KOPT-K1 (cell line): Measurements from ENCODE around the gene SH3GLB1.

ENCODE experiments used
- H3K27ac ChIP-seq: fragments of 200-600 bp; sonication (generic); 2 replicates; pipeline ENCODE4 v1.5.1; 2016; ENCODE audit warnings: antibody characterized with exemption, mild to moderate bottlenecking, low read depth, low read length; ENCODE audit not compliant: poor library complexity, severe bottlenecking
- H3K36me3 ChIP-seq: fragments of 200-600 bp; sonication (generic); 2 replicates; pipeline ENCODE4 v1.5.1; 2017; ENCODE audit warnings: antibody characterized with exemption, mild to moderate bottlenecking, low read length, moderate library complexity; ENCODE audit not compliant: insufficient read depth
- H3K9me3 ChIP-seq: fragments of 200-600 bp; sonication (generic); 2 replicates; pipeline ENCODE4 v1.5.1; 2017; ENCODE audit warnings: antibody characterized with exemption, low read length, mild to moderate bottlenecking; ENCODE audit not compliant: insufficient read depth, poor library complexity, severe bottlenecking

Gene SH3GLB1

DNA sequence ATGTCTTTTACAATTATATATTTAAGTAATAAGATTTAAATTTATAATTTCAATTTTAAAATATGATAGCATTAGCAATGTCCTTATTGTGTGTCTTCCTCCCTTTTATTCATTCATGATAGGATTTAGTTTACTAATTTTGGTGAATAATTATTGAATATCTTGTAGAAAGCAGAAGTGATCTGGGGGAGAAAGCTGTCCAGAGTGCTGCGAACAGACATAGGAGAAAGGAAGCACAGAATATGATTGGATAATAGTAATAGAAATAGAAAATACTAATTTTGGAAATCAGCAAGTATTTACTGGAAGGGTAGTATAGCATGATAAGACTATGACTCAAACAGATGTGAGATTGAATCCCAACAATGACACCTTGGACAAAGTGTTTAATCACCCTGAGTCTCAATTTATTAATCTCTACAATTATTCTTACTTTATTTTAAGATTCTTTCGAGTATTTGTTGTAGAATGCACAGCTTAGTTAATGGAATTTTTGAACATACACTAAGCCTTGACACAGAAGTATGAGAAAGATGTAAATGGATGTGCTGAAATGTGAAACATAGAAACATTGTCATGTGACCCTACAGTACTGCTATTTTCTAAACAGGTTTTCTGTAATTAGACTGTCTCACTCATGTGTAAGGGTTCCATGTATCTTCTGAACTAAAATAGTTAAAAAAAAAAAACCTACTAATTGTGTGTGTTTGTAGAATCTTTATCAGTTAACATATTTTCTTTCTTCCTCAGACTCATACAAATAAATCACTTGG lies 7.9 kb downstream of the SH3GLB1 start:
- Histone ChIP-seq H3K27ac (no peak overlapping the region), H3K36me3 (peaks cover 17% of the 10 kb centered on the region), H3K9me3 (no peaks in the 10 kb centered on the region)

DNA sequence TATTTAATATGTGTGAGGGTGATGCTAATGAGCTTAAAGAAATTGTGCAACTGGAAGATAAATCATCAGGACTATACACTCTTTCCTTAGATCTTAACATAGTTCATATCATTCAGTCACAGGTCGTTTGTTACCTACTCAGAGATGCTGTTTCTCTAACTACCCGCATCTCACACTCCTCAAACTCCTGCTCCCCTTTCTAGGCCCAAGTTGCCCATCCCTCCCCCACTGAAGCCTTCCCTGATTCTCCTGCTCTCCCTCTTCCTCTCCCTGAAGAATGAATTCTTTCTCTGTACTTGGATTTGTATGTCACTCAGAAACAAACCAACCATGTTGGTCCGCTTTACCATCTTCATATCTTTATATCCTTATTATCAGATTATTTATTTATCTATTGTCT lies 9.1 kb downstream of the SH3GLB1 start:
- H3K9me3 ChIP-seq, result no peaks in the 10 kb centered on the region
- peaks cover 29% of the 10 kb centered on the region for H3K36me3 ChIP-seq
- no peak overlapping the region for H3K27ac ChIP-seq

DNA sequence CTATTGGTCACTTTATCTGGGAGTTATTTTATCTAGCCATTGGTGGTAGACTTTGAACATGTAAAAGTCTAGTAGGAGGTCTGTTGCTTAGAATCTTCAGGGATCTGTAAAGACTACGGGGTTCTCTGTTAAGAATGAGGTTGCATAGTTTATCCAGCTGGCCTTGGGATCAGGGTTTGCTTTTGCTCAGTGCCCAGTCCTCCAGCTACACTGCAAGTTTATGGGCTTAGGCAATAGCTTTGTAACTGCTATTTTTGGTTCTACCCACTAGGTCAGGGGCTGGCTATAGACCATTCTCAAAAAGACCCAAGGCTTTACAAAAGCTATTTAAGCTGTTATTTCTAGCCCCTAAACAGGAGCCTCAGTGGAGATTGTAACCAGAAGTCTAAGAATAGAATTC lies 9.8 kb downstream of the SH3GLB1 start:
- Histone ChIP-seq H3K27ac (no peak overlapping the region), H3K9me3 (no peaks in the 10 kb centered on the region), H3K36me3 (peaks cover 36% of the 10 kb centered on the region)

DNA sequence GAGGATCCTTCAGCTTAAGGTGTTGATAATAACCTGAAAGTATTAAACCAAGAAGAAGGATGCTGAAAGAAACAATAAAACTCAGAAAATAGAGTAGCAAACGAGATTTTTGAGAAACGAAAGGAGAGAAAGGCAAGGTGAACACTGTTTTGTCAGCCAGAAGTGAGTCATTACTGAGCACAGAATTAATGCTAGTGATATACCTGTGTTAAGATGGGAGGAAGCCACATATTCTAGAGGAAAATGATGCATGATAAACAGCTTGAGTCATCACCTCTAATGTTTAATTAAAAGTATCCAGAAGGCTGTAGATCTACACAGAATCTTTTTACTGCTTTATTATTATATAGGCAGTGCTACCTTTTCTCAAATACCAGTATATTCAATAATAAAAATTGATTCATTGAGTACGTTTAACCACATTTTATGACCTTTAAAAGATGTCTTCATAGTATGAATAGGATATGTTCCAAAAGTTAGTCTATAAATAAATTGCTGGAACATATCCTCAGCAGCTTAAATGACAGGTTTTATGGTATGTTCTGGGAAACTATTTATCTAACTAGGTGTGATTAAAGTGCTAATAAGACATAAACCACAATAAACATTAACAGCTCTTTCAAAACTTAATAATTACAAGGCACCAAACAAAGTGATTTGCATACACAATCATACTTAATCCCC lies 10.3 kb downstream of the SH3GLB1 start:
- Histone ChIP-seq H3K9me3 (no peaks in the 10 kb centered on the region), H3K27ac (no peak overlapping the region), H3K36me3 (peaks cover 41% of the 10 kb centered on the region)

DNA sequence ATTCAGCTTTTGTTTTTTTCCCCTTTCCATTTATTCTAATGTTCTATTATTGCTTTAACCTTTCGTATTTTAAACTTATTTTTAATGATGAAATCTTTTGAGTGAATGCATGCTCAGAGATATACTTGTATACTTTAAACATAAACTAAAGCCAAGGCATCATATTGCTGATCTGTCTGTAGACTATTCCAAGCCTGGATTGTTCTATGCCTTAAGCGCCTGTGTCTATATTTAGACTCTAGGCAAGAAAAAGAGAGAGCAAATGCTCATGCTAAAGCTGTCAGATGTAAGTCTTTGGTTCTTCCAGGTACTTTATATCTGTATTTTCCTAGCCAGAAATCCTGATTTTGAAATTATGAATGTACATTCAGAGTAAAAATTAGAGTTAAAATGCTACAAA lies 14.4 kb downstream of the SH3GLB1 start:
- peaks cover 77% of the 10 kb centered on the region for H3K36me3 ChIP-seq
- H3K9me3 ChIP-seq, result no peaks in the 10 kb centered on the region
- no peak overlapping the region for H3K27ac ChIP-seq

DNA sequence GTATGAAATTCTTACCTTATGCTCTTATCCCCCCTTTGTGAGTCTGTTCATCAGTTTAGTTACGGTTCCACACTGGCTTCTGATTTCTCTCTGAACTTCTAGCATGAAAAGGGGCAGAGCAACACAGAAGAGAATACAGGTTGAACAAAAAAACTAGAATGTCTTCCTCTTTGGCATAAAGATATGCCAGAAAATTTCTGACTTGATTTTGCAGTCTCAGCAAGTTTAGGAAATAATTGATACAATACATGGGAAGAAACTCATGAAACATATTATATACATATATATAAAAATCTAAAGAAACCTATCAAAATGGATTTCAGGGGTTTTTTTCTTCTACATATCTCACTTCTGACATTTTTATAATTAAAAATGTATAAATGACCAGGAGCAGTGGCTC lies 27.0 kb downstream of the SH3GLB1 start:
- H3K36me3 ChIP-seq, result peaks cover 77% of the 10 kb centered on the region
- no peak overlapping the region for H3K27ac ChIP-seq
- no peaks in the 10 kb centered on the region for H3K9me3 ChIP-seq

DNA sequence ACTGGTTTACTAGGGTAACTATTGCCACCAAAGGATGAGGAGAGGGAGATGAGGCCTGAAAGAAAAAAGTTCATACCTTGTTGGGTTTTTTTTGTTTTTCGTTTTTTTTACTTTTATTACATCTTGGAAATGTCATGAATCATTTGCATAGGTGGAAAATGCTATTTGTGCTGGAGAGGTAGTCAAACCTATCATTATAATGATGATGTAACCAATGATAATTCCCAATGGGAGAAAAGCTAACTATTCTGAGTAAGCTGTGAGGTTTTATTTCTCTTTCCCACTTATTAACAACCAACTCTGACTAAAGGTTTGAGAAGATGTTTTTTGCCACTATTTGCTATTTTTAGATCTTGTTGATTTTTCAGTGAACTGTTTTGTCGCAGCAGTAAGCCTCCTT lies 29.0 kb downstream of the SH3GLB1 start:
- Histone ChIP-seq H3K9me3 (no peaks in the 10 kb centered on the region), H3K27ac (no peak overlapping the region), H3K36me3 (peaks cover 77% of the 10 kb centered on the region)

DNA sequence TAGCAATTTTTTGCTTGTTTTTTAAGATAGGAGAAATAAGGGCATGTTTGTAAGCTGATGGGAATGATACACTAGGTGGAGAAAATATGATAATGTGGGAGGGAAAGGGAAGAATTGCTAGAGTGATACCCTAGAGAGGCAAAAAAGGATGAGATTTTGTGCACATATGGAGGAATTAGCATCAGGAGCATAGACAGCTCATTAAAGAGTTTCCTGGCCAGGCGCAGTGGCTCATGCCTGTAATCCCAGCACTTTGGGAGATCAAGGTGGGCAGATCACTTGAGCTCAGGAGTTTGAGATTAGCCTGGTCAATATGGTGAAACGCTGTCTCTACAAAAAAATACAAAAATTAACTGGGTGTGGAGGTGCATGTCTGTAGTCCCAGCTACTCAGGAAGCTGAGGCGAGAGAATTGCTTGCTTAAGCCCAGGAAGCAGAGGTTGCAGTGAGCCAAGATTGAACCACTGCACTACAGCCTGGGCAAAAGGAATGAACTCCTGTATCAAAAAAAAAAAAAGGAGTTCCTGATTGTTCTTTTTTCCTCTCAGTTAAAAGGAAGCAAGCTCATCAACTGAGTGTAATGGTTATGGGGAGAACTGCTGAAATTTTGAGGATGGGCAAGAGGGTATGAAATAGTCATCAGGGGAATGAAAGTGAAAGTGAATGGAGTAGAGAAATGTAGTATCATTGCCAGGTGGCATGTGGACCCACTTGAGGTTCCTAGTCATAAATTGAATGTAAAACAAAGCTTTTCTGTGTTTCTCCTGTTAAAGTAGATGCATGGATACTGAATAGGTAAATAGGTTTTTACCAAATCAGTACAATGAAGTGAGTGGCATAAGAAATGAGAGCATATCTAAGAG lies 35.5 kb downstream of the SH3GLB1 start:
- Histone ChIP-seq H3K36me3 (peaks cover 76% of the 10 kb centered on the region), H3K9me3 (no peaks in the 10 kb centered on the region)

DNA sequence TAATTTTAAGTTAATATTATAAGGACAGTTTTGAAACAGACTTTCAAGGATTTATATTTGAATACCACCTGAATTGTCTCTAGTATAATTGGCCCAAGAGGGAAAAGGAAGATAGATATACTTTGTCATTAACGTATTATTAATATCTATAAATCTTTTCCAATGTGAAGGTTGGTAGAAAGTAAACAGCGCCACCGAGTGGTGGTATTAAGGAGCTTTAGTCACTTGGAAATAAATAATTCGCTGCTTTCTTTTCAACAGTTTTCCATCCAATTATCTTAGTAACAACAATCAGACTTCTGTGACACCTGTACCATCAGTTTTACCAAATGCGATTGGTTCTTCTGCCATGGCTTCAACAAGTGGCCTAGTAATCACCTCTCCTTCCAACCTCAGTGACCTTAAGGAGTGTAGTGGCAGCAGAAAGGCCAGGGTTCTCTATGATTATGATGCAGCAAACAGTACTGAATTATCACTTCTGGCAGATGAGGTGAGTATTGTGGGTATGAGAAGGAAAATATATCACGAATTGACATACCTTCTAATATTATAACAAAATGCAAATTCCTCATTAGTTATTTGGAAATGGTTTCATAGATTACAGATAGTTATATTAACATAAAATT lies 37.7 kb downstream of the SH3GLB1 start:
- peaks cover 68% of the 10 kb centered on the region for H3K36me3 ChIP-seq
- H3K9me3 ChIP-seq, result no peaks in the 10 kb centered on the region
- no peak overlapping the region for H3K27ac ChIP-seq

More for the DNA sequence above, 35.5 kb downstream of the SH3GLB1 start:
- peak overlapping the region; percentile 57 for H3K27ac ChIP-seq

DNA sequence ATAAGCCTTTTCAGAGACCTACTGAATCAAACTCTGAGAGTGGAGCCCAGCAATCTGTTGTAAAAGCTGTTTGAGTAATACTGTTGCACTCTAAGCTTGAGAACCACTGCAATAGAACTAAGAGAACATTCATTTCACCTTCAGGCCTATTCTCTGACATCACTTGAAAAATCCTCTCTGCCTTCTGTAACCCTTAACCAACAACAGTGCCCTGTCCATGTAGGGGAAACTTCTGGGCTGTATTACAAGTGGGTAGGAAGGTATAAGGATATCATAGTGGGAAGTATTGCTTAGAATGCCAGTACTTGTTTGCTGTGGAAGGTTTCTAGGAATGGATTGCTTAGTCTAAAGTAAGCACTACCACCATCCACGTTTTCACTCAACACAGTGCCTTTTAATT lies 42.9 kb downstream of the SH3GLB1 start:
- Histone ChIP-seq H3K27ac (no peak overlapping the region), H3K36me3 (peaks cover 41% of the 10 kb centered on the region), H3K9me3 (no peaks in the 10 kb centered on the region)

DNA sequence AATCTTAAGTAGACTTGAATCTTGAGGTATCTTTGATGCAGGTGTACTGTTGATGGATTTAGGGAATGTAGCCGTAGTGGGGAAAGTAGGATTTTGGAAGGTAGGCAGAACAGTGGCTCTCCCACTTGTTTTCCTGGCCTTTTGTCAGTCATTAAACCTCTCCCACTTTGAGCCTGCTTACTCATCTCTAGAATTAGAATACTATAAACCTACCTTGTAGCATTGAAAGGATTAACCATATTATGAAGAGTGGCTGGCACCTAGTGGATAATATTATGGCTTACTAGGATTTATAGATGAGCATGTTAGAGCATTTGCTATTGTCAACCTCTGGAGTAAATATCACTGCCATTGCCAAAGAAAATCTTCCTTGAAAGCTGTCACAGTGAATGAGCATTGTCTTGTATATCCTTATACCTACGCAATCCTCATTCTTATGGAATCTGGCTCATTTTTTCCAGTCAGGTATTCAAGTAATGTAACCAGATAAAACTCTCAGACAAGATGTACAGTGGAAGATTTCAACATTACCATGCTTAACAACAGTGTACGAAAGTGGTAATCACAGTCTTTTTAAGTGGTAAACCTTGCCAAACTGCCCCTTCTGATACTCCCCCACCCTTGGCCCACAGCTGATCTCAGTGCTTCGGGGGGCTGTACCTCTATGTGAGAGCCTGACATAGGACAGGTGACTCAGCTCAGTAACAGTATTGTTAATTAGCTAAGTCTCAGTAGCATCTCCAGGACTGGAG lies 44.4 kb downstream of the SH3GLB1 start:
- Histone ChIP-seq H3K36me3 (peaks cover 28% of the 10 kb centered on the region), H3K27ac (no peak overlapping the region), H3K9me3 (no peaks in the 10 kb centered on the region)

DNA sequence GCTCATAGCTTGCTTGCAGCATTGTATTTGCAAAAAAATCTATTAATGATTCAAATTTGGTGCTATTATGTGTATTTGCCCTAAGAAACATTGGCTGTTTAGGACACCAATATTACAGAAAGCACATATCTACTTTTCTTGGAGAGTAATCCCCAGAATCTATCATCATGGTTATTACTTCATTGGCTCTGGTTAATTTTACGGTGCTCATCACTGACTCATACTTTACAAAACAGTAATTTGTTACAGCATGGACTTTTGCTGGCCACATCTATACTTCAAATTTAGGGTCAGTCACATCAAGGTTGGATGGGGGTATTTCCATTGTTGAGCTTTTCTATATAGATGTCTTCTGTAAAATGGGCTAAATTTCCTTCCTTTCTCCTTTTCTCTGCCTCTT lies 45.7 kb downstream of the SH3GLB1 start:
- H3K36me3 ChIP-seq, result peaks cover 16% of the 10 kb centered on the region
- no peak overlapping the region for H3K27ac ChIP-seq
- no peaks in the 10 kb centered on the region for H3K9me3 ChIP-seq

DNA sequence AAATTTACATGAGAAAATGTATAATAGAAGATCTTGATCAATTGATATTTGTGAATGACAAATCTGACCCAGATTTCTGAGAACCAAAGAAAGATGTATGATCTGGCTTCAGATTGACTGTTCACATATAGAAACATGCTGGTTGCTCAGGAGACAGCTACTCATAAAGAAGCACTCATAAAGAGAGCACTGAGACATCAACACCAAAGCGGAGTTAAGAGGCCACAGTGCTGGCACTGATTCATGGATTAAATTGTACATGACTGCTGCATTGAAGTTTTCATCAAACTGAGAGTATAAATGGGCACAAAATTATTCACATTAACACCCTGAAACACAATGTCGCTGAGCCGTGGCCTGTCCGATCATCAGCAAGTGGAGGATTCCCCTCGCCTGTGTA lies 46.2 kb downstream of the SH3GLB1 start:
- Histone ChIP-seq H3K27ac (no peak overlapping the region), H3K9me3 (no peaks in the 10 kb centered on the region), H3K36me3 (peaks cover 11% of the 10 kb centered on the region; the same call in 1 of the 2 replicates)

DNA sequence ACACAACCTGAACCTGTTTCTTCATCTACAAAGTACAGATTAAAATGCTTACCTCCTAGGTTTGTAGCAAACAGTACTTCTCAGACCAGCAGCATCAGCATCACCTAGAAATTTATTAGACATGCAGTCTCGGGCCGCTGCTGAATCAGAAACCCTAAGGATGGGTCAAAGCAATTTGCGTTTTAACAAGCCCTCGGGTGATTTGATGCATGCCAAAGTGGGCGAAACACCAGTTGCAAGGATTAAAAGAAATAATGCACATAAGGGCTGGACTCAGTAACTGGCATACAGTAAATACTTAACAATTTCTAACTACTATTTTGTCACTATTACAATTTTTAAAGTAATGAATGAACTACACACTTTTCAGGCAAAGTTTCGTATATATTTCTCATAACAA lies 47.5 kb downstream of the SH3GLB1 start:
- H3K27ac ChIP-seq, result no peak overlapping the region
- 0 out of 2 replicates have a peak, but pooled peaks cover 4% of the 10 kb centered on the region for H3K36me3 ChIP-seq
- H3K9me3 ChIP-seq, result no peaks in the 10 kb centered on the region
